ENCODE measurements around the gene ASB16. TPM values are rescaled to one million over a fixed set of nuclear protein-coding genes. Genes with fewer than 3 reads are reported as not detected.

Gene ASB16
- total and polyA plus RNA-seq, 4 donors = 0.02 to 0.37 (median 0.08) TPM; not detected in 1

DNA sequence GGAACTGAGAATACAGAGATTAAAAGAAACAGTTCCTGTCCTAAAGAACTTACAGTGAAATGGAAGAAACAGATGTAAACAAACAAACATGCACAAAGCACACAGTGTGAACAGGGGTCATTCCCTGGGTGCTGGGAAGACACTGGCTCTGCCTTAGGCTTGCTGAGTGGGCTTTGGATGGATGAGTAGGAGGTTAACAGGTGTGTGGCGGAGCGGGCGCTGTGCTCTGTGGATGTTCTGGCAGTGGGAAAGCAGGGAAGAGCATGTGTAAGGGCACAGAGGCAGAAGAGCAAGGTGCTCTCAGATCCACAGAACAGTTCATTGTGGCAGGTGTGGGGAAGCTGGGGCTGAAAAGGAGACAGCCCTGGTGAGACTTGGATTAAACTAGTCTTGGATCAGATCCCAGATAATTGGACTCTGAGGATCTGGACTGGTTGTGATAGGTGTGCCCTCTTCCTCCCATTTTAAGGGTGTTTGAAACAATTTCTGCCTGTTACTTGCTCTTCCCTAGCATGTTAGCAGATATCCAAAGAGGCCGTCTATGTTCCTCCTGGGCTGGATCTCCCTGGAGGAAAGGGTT lies 20.7 kb upstream of the ASB16 start:
- Histone ChIP-seq H3K36me3 (ENCODE audit: control insufficient read depth in 4 of 4, insufficient read depth in 3 of 4, low read depth in 1 of 4, low read length in 3 of 4) (no peaks in the 10 kb centered on the region), H3K27ac (ENCODE audit: low read depth in 1 of 2, low read length in 2 of 2) (no peak overlapping the region), H3K9ac (ENCODE audit: low read depth in 1 of 2, low read length in 2 of 2) (no peak overlapping the region), H3K4me3 (ENCODE audit: low read depth in 1 of 3, low read length in 3 of 3) (no peak overlapping the region), H3K27me3 (ENCODE audit: control insufficient read depth in 4 of 4, insufficient read depth in 4 of 4, low read length in 3 of 4) (no peaks in the 10 kb centered on the region), H3K4me1 (ENCODE audit: control insufficient read depth in 4 of 4, insufficient read depth in 4 of 4, low read length in 3 of 4) (no peaks in the 10 kb centered on the region), H3K9me3 (ENCODE audit: control insufficient read depth in 4 of 4, low read length in 3 of 4) (no peaks in the 10 kb centered on the region)
- DNase-seq (ENCODE audit: low spot score) = no peak
- WGBS = 98% methylated on average over 4 of the region's 4 CpGs
- no peak for TF ChIP-seq RAD21 (IDR thresholded peaks at IDR 0.05)
- TF ChIP-seq RXRA (IDR thresholded peaks at IDR 0.05) = no peak
- TF ChIP-seq FOXA1 (IDR thresholded peaks at IDR 0.05) = no peak
- no peak for TF ChIP-seq GABPA (IDR thresholded peaks at IDR 0.05 in 1 of 2, conservative IDR thresholded peaks at IDR 0.05 in 1 of 2)
- no peak for TF ChIP-seq EGR1 (IDR thresholded peaks at IDR 0.05; ENCODE audit: low read depth in 2 of 2)
- no peak for TF ChIP-seq NR2F2 (IDR thresholded peaks at IDR 0.05)

- DNase-seq (ENCODE audit: low spot score) = no peak
- TF ChIP-seq YY1 (IDR thresholded peaks at IDR 0.05) (no peak), HNF4A (conservative IDR thresholded peaks at IDR 0.05) (no peak), GABPA (IDR thresholded peaks at IDR 0.05 in 1 of 2, conservative IDR thresholded peaks at IDR 0.05 in 1 of 2) (no peak), RAD21 (IDR thresholded peaks at IDR 0.05) (no peak), EGR1 (IDR thresholded peaks at IDR 0.05; ENCODE audit: low read depth in 2 of 2) (no peak), CTCF (IDR thresholded peaks at IDR 0.05; ENCODE audit: low read depth, low read length, missing input control) (no peak), RXRA (IDR thresholded peaks at IDR 0.05) (no peak), JUND (IDR thresholded peaks at IDR 0.05) (no peak), NR2F2 (IDR thresholded peaks at IDR 0.05) (no peak), TAF1 (conservative IDR thresholded peaks at IDR 0.05) (no peak), SP1 (IDR thresholded peaks at IDR 0.05) (no peak), FOXA2 (IDR thresholded peaks at IDR 0.05) (no peak), MAX (IDR thresholded peaks at IDR 0.05) (no peak), ATF3 (IDR thresholded peaks at IDR 0.05) (no peak), HNF4G (IDR thresholded peaks at IDR 0.05) (no peak), FOXA1 (IDR thresholded peaks at IDR 0.05) (no peak)
- TF ChIP-seq, protein P1, sequence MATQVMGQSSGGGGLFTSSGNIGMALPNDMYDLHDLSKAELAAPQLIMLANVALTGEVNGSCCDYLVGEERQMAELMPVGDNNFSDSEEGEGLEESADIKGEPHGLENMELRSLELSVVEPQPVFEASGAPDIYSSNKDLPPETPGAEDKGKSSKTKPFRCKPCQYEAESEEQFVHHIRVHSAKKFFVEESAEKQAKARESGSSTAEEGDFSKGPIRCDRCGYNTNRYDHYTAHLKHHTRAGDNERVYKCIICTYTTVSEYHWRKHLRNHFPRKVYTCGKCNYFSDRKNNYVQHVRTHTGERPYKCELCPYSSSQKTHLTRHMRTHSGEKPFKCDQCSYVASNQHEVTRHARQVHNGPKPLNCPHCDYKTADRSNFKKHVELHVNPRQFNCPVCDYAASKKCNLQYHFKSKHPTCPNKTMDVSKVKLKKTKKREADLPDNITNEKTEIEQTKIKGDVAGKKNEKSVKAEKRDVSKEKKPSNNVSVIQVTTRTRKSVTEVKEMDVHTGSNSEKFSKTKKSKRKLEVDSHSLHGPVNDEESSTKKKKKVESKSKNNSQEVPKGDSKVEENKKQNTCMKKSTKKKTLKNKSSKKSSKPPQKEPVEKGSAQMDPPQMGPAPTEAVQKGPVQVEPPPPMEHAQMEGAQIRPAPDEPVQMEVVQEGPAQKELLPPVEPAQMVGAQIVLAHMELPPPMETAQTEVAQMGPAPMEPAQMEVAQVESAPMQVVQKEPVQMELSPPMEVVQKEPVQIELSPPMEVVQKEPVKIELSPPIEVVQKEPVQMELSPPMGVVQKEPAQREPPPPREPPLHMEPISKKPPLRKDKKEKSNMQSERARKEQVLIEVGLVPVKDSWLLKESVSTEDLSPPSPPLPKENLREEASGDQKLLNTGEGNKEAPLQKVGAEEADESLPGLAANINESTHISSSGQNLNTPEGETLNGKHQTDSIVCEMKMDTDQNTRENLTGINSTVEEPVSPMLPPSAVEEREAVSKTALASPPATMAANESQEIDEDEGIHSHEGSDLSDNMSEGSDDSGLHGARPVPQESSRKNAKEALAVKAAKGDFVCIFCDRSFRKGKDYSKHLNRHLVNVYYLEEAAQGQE (IDR thresholded peaks at IDR 0.05) = no peak
- TF ChIP-seq, protein P2, sequence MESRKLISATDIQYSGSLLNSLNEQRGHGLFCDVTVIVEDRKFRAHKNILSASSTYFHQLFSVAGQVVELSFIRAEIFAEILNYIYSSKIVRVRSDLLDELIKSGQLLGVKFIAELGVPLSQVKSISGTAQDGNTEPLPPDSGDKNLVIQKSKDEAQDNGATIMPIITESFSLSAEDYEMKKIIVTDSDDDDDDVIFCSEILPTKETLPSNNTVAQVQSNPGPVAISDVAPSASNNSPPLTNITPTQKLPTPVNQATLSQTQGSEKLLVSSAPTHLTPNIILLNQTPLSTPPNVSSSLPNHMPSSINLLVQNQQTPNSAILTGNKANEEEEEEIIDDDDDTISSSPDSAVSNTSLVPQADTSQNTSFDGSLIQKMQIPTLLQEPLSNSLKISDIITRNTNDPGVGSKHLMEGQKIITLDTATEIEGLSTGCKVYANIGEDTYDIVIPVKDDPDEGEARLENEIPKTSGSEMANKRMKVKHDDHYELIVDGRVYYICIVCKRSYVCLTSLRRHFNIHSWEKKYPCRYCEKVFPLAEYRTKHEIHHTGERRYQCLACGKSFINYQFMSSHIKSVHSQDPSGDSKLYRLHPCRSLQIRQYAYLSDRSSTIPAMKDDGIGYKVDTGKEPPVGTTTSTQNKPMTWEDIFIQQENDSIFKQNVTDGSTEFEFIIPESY (IDR thresholded peaks at IDR 0.05) = no peak
These were observed 17.6 kb upstream of the ASB16 start for GRCh38 chr17:44152875-44153274.

More at GRCh38 chr17:44152875-44153274, 17.6 kb upstream of the ASB16 start:
- H3K27me3 ChIP-seq (ENCODE audit: control insufficient read depth in 4 of 4, insufficient read depth in 4 of 4, low read length in 3 of 4) = no peaks in the 10 kb centered on the region
- H3K4me3 ChIP-seq (ENCODE audit: low read depth in 1 of 3, low read length in 3 of 3) = no peak overlapping the region
- no peak overlapping the region for H3K27ac ChIP-seq (ENCODE audit: low read depth in 1 of 2, low read length in 2 of 2)
- H3K4me1 ChIP-seq (ENCODE audit: control insufficient read depth in 4 of 4, insufficient read depth in 4 of 4, low read length in 3 of 4) = no peaks in the 10 kb centered on the region
- 95% methylated on average over 4 of the region's 4 CpGs for WGBS
- no peaks in the 10 kb centered on the region for H3K9me3 ChIP-seq (ENCODE audit: control insufficient read depth in 4 of 4, low read length in 3 of 4)
- no peaks in the 10 kb centered on the region for H3K36me3 ChIP-seq (ENCODE audit: control insufficient read depth in 4 of 4, insufficient read depth in 3 of 4, low read depth in 1 of 4, low read length in 3 of 4)
- no peak overlapping the region for H3K9ac ChIP-seq (ENCODE audit: low read depth in 1 of 2, low read length in 2 of 2)

All from liver (tissue), 9 donors.